Kidney capillary endothelial cell (primary cell): Measurements from ENCODE around the gene TLCD1.

Experiments
- DNase-seq: peaks from one replicate; pipeline ENCODE4 v3.0.0-alpha.2; 2018; ENCODE audit warnings: low spot score

Gene TLCD1

DNA sequence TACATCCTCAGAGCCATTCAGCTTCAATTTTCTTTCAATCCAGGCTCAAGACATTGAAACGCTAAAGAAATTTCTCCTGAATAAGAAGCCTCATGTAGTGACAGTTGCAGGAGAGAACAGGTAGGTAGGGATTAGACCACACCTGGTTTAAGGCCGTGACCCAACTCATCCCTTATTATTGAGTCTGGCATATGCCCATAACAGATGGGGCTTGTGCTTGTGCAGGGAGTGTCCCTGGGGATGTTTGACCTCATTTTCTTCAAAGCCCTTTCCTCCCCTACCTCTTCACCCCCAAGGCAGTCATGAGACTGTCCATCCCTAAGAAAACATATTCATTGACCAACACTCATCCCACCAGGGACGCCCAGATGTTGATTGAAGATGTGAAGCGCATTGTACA, 39.7 kb downstream of the TLCD1 start:
- DNase-seq = no peak

DNA sequence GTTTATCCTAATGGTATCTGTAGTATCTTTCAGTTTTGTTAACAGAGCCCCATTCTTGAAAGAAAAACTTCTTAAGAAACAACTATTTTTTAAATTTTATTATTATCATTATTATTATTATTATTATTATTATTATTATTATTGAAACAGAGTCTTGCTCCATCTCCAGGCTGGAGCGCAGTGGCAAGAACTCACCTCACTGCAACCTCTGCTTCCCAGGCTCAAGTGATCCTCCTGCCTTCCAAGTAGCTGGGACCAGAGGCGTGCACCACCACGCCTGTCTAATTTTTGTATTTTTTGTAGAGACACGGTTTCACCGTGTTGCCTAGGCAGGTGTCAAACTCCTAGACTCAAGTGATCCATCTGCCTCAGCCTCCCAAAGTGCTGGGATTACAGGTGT, 40.7 kb downstream of the TLCD1 start:
- no peak for DNase-seq

DNA sequence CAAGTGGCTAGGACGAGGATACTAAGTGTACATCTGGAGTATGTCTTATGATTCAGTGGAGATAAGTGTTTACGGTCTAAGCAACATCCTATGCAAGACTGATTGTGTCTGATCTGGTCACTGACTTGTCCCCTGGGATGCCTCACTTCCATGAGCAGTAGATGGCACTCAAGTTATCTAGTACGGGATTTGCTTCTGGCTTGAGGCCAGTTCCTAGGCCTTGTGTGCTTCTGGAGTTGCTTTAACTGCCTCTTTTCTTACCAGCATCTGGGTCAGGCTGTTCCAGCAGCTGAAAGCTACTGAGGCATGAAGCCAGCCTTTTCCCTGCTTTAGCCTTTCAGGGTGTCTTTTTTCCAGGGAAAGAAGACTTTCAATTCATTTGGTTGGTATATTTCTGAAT, 41.1 kb downstream of the TLCD1 start:
- no peak for DNase-seq

DNA sequence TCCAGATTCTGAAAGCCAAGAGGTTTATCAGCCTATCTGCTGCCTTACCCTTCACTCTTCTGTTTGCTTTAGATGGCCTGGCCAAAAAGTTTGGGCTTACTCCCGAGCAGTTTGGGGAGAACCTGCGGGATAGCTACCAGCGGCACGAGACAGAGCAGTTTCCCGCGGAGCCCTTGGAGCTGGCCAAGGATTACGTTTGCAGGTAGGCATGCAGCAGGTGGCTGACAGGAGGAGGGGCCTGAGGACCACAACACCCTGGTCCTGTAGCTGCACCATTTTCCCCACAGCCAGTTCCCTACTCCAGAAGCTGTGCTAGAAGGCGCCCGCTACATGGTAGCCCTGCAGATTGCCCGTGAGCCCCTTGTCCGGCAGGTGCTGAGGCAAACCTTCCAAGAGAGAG, 43.4 kb downstream of the TLCD1 start:
- no peak for DNase-seq

DNA sequence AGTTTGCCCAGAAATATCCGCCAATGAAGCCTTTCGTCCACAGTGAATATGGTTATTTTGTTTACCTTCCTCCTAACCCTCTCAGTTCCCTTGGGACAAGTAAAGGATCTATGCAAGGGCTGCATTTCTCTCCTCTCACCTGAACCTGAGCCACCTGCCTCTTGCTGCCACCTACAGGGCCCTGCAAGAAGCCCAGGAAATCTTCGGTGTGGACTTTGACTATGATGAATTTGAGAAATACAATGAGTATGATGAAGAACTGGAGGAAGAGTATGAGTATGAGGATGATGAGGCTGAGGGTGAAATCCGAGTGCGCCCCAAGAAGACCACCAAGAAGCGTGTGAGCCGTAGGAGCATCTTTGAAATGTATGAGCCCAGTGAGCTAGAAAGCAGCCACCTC, 50.1 kb downstream of the TLCD1 start:
- DNase-seq = no peak

DNA sequence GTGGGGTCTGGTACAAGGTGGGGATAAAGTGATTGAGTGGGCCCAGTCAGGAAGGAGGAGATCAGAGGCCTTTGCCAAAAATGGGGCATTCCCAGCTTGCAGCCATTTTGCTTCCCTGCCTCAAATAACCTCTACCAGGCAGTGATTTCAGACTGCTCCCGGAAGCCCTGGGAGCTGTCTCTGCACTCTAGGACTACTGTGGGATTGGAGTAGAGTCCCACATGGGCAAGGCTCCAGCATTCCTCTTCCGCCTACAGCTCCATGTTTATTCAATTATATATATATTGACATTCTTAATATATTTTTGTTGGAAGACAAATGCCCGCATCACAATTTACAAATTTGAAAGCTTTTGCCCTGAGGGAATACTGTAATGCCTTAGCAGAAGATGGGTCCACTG, 50.5 kb downstream of the TLCD1 start:
- DNase-seq = no peak
